ENCODE measurements around the gene NAGK.
"Not testable (repeated sequence)": the region's sequence is repeated elsewhere in the genome, so short reads cannot be mapped to it uniquely, and the experiment has no call there.

Gene NAGK

DNA sequence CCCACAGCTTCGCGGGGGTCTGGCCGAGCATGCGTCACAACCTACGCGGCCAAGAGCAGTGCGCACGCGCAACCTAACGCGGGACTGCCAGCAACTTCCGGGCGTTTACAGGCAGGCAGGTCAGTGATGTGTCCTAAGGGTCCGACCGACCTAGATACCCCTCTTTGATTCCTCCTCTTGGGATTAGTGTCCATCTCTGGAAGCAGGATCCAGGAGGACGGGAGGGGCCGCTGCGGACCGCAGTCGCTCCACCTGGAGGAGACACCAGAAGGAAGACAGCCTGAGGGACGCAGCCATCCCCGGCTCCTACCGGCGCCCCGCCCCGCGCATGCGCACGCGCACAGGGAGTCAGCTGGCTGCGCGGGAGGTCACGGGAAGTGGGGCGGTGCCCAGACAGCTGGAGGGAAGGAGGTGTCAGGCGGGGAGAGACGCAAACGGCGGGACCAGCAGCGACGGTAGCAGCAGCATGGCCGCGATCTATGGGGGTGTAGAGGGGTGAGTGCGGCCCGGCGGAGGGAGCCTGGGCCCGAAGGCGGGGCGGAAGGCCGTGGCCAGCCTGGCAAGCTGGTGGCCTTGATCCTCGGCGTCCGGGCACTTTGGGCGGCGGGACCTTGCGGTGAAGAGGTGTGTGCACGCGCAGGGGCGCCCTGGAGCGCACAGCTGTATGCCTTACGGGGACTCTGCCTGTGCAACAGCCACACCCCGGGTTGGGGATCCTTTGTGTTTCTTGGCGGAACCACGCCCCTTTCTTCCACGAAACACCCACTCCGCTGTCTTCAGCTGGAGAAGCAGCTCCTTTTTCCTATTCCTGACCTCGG lies at the start of gene NAGK:
TSS of gene NAGK (plus strand) at position 431 of the 818 bp plus-strand sequence. CDS start at position 467, 36 bp downstream.
- DNase-seq: peak; percentile 97

DNA sequence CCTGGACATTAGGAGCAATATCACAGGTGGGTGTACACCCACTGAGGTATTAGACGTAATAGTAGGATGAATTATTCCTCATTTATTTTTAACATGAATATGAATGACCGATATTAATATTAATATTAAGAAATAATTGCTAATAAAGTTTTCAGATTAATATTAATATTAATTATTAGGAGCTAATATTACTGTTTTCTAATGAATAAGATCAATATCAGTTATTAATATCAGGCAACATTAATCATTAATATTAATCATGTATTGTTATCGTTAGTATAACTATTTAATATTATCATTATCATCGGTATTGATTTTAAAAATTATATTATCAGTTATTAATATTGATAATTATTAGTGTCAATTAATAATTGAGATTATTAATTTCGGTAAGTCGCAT lies 48.5 kb upstream of the NAGK start:
- not testable (repeated sequence) for DNase-seq

DNA sequence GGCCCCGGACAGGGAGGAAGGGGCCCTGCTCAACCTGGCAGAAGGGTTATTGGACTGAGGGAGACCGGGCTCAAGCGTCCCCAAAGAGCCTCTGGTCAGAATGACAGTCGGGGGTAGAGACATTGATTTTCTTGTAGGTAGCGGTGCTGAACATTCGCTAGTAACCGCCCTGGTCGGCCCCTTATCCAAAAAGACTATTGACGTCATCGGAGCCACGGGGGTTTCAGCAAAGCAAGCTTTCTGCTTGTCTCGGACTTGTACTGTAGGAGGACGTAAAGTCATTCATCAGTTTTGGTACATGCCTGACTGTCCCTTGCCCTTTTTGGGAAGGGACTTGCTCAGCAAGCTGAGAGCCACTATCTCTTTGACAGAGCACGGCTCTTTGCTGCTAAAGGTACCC lies 47.1 kb upstream of the NAGK start:
- DNase-seq: not testable (repeated sequence)

DNA sequence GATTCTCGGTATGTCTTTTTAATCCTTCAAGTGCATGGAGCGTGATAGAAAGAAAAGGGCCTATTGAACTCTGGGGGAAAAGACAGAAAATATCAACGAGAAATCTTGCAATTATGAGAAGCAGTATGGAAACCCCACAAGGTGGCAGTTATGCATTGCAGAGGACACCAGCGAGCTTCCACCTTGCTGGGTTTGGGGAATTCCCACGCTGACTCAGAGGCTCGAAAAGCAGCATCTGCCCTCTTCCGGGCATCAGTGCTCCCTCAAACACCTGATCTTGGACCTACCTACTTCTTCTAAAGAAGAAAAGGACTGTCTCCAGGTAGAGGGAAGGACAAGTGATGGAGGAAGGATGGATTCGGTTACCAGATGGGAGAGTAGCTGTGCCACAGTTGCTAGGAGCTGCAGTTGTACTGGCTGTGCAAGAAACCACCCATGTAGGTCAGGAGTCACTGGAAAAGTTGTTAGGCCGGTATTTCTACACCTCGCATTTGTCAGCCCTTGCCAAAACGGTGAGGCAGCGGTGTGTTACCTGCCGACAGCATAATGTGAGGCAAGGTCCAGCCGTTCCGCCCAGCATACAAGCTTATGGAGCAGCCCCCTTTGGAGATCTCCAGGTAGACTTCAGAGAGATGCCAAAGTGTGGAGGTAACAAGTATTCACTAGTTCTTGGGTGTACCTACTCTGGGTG lies 44.8 kb upstream of the NAGK start:
- DNase-seq: not testable (repeated sequence)

DNA sequence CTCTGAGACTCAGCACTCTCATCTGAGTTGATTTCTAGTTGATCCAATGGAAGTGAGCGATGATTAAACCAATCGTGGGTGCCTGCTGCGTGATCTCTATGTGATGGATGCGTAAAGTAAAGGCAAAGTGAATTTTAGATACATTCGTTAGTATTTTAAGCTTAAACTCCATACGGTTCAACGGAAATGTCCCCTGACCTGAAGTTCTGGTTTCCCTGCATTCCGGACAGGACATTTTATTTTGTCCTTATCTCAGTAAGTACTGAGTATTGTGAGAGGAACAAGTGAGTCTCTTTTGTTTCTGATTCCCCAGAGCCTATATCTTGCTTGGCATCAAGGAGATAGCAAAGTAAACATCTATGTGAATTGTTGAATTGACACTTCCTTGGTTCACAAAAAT lies 32.2 kb upstream of the NAGK start:
- DNase-seq: not testable (repeated sequence)

DNA sequence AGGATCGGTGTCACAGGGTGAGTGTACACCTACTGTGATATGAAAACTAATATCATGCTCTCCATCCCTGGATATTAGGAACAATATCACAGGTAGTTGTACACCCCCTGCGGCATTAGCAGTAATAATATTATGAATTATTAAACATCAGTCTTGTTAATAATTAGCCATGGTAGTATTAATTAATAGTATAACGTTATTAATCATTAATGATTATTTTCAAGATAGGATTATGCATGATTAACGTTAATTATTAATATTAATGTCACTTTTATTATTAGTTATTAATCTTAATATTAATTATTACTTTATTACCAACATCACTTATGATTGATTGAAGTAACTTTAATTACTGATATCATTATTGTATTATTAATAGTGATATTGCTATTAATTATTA lies 26.2 kb upstream of the NAGK start:
- no peak for DNase-seq

DNA sequence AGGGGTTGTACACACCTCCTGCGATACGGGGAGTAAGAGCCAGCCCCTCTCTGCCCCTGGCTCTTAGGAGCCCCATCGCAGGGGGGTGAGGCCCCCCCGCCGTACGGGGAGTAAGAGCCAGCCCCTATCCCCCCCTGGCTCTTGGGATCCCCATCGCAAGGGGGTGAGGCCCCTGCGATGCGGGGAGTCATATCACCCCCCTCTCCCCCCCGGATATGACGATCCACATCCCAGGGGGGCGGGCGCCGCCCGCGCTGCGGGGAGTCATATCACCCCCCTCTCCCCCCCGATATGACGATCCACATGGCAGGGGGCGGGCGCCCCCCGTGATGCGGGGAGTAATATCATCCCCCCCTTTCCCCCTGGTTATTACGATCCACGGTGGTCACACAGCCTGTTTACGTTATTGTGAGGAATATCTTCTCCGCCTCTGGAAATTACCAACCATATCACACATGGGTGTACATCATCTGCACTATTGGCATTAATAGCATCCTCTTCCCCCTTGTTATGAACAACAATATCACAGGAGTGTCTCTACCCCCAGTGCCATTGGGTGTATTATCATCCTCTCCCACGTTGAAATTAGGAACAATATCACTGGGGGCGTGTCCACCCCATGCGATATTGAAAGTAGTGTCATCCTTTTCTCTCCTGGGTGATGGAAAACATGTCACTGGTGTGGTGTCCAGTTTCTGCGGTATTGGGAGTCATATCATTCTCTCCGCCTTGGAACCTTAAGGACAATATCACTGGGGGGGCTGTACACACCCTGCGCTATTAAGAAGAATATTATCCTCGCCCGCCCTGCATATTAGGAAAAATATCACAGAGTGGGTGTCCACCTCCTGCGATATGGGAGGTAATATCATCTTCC lies 24.7 kb upstream of the NAGK start:
- no peak for DNase-seq

DNA sequence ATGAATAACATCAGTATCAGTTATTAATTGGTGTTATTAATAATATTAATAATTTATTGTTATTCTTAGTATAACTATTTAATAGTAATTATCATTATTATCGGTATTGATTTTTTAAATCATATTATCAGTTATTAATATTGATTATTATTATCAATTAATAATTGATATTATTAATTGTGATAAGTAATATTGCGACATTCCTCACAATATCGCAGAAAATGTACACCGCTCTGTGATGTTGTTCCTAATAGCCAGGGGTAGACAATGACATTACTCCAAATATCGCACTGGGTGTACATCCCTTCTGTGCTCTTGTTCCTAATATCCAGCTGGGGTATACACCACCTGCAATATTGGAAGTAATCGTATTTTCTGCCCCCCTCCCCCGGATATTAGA lies 23.3 kb upstream of the NAGK start:
- no peak for DNase-seq

DNA sequence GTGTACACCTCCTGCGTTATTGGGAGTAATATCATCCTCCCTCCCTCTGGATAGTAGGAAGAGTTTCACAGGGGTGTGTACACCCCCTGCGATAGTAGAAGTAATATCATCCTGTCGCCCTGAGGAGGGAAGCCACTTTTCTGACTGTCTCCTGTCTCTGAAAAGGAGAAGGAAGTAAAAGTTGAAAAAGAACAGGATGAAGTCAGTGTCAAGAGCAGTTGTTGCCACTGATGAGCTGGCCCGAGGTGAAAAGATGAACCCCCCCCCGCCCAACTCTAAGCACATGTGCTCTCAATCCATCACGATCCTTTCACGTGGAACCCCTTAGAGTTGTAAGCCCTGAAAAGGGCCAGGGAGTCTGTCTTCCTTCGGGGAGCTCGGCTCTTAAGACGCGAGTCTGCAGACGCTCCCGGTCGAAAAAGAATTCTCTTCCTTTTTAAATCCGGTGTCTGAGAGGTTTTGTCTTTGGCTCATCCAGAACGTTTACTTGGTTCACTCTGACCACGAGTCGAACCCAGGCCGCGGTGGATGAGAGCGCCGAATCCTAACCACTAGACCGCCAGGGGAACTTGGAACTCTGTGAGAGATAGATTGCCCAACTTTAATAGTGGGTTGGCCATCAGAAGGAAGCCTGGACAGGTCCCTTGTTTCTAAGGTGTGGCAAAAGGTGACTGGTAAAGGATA lies 22.4 kb upstream of the NAGK start:
- DNase-seq: no peak

DNA sequence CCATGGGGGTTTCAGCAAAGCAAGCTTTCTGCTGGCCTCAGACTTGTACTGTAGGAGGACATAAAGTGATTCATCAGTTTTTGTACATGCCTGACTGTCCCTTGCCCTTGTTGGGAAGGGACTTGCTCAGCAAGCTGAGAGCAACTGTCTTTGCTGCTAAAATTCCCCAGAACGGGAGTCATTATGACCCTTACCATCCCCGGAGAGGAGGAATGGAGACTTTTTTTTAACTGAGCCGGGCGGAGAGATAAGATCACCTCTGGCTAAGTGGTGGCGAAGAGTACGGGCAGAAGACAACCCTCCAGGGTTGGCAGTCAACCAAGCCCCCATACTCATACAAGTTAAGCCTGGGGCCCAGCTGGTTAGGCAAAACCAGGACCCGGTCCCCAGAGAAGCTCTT lies 20.4 kb upstream of the NAGK start:
- no peak for DNase-seq

DNA sequence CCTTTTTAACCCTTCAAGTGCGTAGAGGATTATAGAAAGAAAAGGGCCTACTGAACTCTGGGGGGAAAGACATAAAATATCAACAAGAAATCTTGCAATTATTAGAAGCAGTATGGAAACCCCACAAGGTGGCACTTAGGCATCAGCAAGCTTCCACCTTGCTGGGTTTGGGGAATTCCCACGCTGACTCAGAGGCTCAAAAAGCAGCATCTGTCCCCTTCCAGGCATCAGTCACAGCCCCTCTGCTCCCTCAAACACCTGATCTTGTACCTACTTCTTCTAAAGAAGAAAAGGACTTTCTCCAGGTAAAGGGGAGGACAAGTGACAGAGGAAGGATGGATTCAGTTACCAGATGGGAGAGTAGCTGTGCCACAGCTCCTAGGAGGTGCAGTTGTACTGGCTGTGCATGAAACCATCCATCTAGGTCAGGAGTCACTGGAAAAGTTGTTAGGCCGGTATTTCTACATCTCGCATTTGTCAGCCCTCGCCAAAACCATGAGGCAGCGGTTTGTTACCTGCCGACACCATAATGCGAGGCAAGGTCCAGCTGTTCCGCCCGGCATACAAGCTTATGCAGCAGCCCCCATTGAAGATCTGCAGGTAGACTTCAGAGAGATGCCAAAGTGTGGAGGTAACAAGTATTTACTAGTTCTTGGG lies 18.6 kb upstream of the NAGK start:
- DNase-seq: not testable (repeated sequence)

DNA sequence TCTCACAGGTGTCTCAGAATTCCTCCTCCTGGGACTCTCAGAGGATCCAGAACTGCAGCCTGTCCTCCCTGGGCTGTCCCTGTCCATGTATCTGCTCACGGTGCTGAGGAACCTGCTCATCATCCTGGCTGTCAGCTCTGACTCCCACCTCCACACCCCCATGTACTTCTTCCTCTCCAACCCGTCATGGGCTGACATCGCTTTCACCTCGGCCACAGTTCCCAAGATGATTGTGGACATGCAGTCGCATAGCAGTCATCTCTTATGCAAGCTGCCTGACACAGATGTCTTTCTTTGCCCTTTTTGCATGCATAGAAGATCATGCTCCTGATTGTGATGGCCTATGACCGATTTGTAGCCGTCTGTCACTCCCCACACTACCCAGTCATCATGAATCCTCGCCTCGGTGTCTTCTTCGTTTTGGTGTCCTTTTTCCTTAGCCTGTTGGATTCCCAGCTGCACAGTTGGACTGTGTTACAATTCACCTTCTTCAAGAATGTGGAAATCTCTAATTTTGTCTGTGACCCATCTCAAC lies 13.2 kb upstream of the NAGK start:
- DNase-seq: not testable (repeated sequence)

DNA sequence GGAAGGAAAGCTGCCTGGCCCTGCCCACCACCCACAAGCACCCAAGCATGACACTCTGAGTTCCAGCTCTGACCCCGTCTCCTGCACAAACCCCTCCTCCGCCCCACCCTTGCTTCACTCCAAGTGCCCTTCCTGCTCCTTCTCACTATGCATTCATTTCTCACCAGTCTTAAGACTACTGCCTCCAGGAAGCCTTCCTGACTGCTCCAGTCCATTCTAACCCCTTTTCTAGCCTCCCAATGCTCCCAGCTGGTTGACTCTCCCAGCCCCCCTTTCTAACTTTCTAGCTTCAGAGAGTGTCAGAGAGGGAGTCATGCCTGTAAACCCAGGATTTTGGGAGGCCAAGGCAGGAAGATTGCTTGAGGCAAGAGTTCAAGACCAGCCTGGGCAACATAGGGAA lies 8.2 kb upstream of the NAGK start:
- DNase-seq: no peak

DNA sequence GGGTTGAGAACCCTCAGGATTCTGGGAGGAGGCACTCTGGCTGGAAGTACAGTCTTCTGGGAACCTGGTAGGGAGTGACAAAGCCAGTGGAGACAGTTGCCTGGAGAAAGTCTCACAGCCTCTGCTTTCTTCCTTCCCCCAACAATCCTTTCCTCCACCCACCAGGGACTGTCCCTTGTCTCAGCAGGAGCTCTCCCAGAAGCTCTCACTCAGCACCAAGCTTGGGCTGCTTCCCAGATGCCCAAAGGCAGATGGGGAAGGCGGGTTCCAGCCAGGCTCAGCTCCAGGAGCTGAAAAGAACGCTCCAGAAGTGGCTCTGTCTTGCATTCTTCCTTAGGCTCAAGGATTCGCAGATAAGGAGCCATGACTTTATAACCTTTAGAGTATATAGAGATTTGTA lies 7.6 kb upstream of the NAGK start:
- DNase-seq: no peak

DNA sequence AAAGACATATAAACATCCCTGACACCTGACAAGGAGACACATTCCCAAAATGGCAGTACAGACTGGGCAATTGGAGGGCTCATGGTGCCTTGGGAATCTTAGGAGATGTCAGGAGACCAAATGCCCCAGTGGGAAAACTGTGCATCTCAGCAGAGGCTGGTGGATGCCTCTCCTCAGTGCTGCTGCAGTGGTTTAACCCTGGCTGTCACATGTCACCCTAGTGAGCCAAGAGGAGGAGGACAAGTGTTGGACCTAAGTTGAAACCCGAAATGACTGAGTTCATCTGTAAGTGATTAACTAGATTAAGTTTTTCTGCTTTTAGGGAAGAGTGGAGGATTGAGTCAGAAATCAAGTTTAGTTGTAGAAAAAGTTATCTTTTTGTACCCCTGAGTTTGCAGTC lies 5.2 kb upstream of the NAGK start:
- DNase-seq: no peak

DNA sequence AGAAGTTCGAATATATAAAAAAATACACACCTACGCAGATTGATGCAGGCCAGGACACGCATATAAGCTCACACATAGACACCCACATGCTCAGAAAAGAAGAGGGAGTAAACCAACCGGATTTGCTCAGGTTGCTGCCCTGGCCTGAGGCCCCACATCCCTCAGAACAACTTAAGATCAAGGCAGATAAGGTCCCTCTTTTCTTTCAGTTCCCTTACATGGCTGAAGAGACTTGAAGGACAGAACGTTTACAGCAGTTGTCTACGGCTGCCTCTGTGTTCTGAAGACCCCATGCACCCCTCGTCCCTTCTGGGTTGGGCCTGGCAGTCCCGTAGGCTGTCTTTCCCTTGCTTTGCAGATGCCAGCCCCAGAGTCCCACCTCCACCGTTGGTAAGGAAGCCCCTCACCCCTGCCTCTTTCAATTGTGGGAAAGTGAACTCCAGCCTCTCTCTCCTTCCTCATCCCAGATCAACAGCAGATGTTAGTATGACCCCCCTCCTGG lies 4.3 kb upstream of the NAGK start:
- no peak for DNase-seq

DNA sequence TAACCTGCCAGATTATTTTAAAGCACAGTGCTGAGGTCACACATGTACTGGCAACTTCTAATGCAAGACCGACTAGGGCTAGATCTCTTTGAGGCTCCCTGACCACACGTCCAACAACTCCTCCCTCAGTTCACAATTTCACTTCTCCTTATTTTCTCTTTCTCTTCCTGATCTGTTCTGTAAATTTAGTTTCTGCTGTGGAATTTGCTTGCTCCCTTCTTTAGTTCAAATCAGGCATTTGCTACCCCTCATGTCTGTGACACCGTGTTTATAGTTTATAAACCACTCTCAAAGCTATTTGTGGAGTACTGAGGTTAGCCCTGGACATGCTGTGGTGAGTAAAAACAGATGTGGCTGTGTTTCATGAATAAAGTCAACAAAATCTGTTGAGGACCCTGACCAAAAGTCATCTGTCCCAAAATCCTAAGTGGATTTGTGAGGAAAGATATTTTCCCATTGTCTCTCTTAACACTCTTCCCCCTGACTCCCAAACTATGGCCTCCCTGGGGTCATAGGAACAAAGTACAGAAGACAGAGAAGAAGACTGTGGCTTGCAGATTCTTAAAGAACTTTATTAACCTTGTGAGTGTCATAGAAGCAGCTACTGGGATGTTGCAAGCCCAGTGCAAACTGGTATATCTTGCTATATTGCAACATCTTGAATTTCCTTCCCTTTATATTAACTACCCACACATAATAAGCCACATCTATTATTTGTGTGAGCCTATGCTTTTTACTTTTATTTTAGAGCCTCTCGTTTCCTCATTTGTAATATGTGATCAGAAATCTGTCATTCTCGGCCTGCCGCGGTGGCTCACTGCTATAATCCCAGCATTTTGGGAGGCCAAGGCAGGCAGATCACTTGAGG lies 3.5 kb upstream of the NAGK start:
- no peak for DNase-seq

DNA sequence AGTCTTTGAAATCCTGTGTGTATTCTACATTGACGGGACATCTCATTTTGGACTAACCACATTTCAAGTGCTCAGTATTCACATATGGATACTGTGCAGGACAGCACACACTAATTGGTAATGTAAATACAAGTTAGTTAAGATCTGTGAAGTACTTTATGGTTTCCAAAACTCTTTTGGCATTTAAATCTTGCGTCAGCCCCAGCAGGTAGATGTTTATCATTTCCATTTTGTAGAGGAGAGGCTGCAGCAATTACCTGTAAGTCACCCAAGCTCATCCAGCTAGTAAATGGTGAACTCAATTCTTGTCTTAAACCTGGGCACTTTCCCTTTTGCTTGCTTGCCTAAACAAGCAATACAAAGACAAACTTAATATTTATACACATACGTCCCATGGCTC lies 1.6 kb upstream of the NAGK start:
- DNase-seq: no peak

DNA sequence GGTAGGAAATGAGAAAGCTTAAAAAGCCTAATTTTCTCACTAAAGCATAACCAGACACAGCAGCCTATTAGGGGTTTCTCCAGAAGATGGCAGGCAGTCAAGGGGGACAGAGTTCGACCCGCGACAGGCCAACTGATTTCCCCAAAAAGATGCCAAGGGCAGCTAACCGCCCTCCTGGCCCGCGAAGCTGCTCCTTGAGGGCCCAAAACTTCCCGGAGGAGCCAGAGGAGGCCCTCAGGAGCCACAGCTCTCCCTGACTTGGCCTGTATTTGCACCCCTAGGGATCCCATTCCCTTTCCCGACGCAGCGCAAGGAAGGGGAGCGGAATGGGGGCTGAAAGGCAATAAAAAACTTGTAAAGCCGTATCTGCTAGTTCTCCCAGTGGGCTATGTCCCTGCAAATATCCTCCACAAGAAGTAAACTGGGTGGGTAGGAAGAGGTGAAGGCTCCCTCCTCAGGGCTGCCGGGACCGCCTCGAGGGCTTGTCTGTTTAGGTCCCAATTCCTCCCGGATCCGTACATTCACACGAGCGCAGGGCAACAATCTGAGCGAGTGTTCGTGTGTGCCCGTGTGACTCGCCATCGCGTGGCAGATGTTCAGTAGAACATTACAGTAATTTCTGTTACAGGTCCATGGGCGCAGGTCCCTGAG lies 756 bp upstream of the NAGK start:
- DNase-seq: no peak

DNA sequence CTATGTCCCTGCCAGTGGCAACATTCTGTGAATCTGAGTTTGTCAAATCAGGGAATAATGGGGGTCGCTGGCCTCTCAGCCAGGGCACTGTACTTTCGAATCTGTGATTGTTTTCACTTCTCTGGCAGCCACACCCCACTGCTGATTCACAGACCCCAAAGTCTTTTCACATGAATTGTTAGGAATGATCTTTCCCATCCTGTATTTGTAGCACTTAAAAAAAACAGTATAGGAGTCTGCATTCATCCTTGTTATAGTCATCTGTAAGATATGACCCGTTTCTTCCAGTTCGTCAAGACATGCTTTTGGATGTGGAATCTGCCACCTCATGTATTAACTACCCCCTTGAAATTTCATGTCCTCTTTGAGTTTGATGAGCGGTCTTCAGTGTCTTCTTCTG lies 928 bp downstream of the NAGK start:
- no peak for DNase-seq
